Dedifferentiated amniotic fluid mesenchymal stem cell (primary cell): Measurements from ENCODE around the gene PMEPA1.

Experiments used
- DNase-seq: peaks from one replicate; pipeline ENCODE4 v3.0.0-alpha.2; 2016; ENCODE audit errors: extremely low spot score

Gene PMEPA1

DNA sequence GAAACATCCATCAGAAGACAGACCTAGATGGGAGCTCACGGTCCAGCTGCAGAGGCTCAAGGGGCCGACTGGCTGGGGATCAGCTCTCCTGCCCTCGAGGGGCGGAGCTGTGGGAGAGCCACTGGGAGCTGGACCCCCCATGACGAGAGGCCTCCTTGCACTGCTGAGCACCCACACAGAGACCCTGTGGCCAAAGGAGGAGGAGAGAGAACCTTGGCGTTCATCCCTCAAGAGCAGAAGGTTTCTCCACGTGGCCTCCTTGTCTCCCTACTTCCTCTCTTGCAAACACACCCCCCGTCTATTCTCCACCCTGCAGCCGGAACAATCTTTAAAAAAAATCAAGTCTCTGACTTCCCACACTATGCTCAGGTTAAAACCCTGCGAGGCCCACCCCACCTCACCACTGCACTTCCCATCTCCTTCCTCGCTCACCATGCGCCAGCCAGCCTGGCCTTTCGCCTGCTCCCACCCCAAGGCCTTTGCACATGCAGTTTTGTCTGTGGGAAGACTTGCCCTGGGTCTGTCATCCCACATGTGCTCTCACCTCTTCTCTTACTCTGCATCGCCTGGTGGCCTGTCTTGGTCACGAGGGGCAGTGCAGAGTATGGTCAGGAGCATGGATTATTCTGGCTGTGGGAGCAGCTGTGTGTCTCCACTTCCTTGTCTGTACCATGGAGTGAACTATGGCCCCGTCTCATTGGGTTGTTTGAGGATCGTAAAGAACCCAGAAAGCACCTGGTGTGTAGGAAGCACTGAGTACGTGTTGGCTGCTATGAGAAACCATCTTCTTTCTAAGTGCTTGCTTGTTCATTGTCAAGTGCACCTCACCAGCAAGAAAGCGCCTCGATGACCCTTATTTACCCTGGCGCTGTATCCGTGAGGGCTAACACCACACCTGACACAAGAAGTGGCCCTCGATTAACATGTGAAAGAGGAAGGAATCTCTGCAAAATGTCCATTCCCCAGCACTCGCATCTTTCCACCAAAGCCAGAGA lies 32.9 kb downstream of the PMEPA1 start:
- no peak for DNase-seq

GRCh38 chr20:57675773-57676172 lies 34.0 kb downstream of the PMEPA1 start:
- DNase-seq, result no peak

- DNase-seq, result no peak
Observed at GRCh38 chr20:57672953-57673575, 36.8 kb downstream of the PMEPA1 start.

- no peak for DNase-seq
Observed at GRCh38 chr20:57672164-57672563, 37.7 kb downstream of the PMEPA1 start.

DNA sequence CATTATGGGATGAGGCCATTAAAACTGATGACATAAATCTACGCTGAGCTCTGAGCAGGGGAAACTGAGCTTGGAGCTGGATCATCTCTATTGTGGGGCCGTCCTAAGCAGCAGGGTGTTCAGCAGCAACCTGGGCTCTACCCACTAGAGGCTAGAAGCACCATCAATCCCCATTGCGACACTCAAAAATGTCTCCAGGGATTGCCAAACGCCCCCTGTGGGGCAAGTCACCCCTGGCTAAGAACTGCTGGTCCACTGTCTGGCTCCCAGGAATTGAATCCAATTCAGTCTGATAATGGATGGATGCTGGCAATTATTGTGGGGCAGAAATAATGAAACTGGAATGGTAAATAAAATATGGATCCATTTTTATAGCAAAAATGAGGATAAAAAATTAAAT lies 38.2 kb downstream of the PMEPA1 start:
- no peak for DNase-seq

GRCh38 chr20:57671072-57671391 lies 38.8 kb downstream of the PMEPA1 start:
- no peak for DNase-seq

DNA sequence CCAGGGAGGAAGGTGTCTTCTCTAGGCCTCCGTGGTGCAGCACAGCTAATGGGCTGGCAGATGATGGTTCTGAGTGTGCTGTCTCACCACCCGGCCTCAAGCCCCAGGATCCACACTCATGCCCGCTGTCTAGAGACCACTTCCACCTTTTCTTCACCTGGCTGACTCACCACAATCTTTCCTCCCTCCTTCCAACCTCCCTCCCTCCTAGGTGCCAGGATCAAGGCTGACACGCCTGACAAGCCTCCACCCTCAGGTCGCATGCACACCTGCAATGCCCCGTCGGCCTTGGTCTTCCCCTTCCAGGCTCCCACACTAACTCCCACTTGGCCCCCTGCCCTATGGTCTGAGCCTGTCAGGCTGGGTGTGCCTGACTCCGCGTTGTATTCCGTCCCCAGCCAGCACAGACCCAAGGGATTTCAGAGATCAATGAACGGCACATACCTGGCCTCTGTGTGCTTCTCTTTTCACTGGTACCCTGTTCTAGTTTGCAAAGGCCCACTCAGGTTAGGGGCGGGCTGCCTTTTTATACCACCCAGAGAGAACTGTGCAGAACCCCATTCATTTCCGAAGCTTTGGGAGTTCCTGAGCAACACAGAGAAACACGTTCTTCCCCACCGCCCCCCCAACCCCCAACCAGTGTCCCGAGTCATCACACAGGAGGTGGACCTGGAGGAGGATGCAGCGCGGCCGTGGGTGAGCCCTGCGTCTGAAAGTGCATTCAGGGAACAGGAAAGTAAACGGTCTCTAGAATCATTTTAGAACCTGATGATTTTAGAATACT lies 39.3 kb downstream of the PMEPA1 start:
- DNase-seq, result no peak

- DNase-seq, result no peak
Observed at GRCh38 chr20:57669632-57670031, 40.2 kb downstream of the PMEPA1 start.

- DNase-seq, result no peak
Observed at GRCh38 chr20:57667924-57668782, 41.7 kb downstream of the PMEPA1 start.

GRCh38 chr20:57667388-57667787 lies 42.4 kb downstream of the PMEPA1 start:
- DNase-seq, result no peak

- no peak for DNase-seq
Observed at GRCh38 chr20:57666834-57667157, 43.0 kb downstream of the PMEPA1 start.

DNA sequence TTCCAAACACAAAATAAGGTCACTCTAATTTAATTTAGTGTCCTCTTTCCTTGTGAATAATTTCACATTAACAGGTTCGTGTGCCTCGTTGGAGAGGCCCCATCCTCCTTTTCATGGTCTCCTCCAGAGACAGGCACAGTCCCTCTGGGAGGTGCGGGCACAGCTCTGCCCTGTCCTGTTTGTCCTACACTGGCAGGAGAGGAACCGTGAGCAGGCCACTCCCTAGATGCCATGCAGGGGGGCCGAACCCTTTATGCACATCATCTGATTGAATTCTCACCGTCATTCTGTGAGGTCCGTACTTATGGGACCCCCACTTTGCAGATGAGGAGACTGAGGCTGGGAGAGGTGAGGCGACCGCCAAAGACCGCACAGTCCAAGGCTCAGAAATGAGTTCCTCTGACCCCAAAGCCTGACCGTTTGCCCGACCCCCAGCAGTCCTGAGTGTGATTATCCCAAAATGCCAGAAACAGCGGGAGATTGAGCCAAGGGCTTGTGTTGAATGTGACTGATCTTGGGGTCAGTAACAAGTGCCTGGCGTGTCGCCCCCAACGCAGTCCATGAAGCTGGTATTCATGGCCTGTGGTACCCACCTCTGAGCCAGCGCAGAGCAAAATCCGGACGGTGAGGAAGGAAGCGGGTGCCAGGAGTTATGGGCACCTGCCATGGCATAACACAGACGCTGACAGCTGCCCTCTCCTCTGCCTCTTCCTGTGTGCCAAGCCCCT lies 43.5 kb downstream of the PMEPA1 start:
- no peak for DNase-seq

DNA sequence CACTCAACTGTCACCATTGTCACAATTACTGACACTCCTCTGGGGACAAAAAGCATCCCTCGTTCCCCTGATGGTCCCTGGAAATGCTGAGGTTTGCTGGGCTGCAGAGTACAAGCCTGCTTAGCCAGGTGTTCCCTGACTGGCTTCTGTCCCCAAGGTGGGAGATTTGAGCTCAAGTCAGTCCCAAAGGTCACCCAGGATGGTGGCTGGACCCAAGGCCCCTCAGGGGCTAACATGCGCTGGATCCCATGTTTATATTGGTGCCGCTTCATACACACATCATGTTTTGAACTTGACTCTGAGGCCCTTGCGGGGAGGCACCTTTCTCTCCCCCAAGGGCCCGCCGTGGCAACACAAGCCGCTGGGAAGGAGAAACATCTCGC lies 44.2 kb downstream of the PMEPA1 start:
- no peak for DNase-seq

DNA sequence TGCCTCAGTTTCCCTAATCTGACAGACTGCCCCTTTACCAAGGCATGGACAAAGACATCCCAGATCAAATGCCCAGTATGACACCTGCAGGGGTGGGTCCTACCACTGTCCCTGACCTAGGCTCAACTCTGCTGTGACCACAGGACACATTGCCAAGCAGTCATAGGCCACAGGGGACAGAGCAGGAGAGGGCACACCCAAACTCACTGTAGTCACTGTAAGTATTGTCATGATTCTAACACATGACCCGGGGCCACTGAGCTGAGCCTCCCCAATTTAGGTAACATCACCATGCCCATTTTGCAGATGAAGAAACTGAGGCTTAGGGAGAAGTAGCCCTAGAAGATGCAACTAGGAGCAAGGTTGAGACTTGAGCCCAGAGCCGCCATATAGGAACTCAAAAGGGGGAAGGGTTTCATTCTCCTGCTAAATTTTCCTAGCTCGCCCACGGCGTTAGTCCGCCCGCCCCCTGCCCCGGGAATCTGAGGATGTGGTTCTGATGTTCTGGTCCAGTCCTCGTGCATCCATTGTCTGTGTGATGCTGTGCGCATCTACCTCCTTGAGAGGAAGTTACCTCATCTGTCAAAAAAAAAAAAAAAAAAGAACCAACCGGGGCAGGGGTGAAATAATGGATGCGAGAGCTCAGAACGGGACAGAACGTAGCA lies 44.8 kb downstream of the PMEPA1 start:
- no peak for DNase-seq

GRCh38 chr20:57664476-57664875 lies 45.3 kb downstream of the PMEPA1 start:
- DNase-seq, result no peak

GRCh38 chr20:57663681-57664451 lies 45.9 kb downstream of the PMEPA1 start:
- DNase-seq, result no peak

GRCh38 chr20:57663241-57663640 lies 46.6 kb downstream of the PMEPA1 start:
- no peak for DNase-seq

- DNase-seq, result no peak
Observed at GRCh38 chr20:57662456-57663240, 47.2 kb downstream of the PMEPA1 start.
